CD4-positive, alpha-beta memory T cell (primary cell): Measurements from ENCODE around the gene INTS3. TPM values are rescaled to one million over a fixed set of nuclear protein-coding genes. Genes with fewer than 3 reads are reported as not detected.
A peak's percentile ranks its signal among the peaks of the same experiment; 100 is the strongest.

Source experiments
- CTCF ChIA-PET: fragments of 350-600 bp; sonication (Branson Sonifier 250); formaldehyde crosslinking; loops from one replicate; lab custom pipeline; 2021; ENCODE audit warnings: inconsistent platforms; ENCODE audit not compliant: partially characterized antibody; lab: Charles Lee
- POLR2A ChIA-PET: fragments of 350-600 bp; sonication (Branson Sonifier 250); formaldehyde crosslinking; loops from one replicate; lab custom pipeline; 2021; ENCODE audit not compliant: partially characterized antibody; lab: Charles Lee
- DNase-seq, 5 donors: peaks; one replicate each; pipeline versions ENCODE4 v3.0.0 to v3.0.0-alpha.2; 2020 to 2022; ENCODE audit warnings: mixed read lengths in 1 of 5
- H3K27ac ChIP-seq: one replicate; pipeline ENCODE4 v1.7.0; 2013; ENCODE audit warnings: low read depth, low read length
- H3K27me3 ChIP-seq: 2 replicates; pipeline ENCODE4 v1.7.0; 2013; ENCODE audit warnings: mild to moderate bottlenecking, low read length, moderate library complexity; ENCODE audit not compliant: insufficient read depth
- H3K36me3 ChIP-seq: 2 replicates; pipeline ENCODE4 v1.7.0; 2013; ENCODE audit warnings: mild to moderate bottlenecking, low read length, moderate library complexity; ENCODE audit not compliant: insufficient read depth
- H3K4me1 ChIP-seq: 2 replicates; pipeline ENCODE4 v1.7.0; 2013; ENCODE audit warnings: mild to moderate bottlenecking, low read length, moderate library complexity; ENCODE audit not compliant: insufficient read depth
- H3K4me3 ChIP-seq, 2 donors: one replicate each; pipeline ENCODE4 v1.7.0; 2013; ENCODE audit warnings: low read length in 2 of 2, mild to moderate bottlenecking in 1 of 2
- H3K9me3 ChIP-seq, 2 donors: one replicate each; pipeline ENCODE4 v1.7.0; 2013; ENCODE audit warnings: low read length in 2 of 2, control low read depth in 1 of 2; ENCODE audit not compliant: control insufficient read depth in 1 of 2
- H3K27ac Mint-ChIP-seq, 7 donors: one replicate each; pipeline ENCODE4 v1.8.0; 2020 to 2021; ENCODE audit warnings: mixed read lengths in 7 of 7, mild to moderate bottlenecking in 6 of 7, inconsistent platforms in 3 of 7, moderate library complexity in 3 of 7
- H3K27me3 Mint-ChIP-seq, 2 donors: one replicate each; pipeline ENCODE4 v1.8.0; 2020 to 2021; ENCODE audit warnings: mixed read lengths in 2 of 2
- H3K36me3 Mint-ChIP-seq, 2 donors: one replicate each; pipeline ENCODE4 v1.8.0; 2020 to 2021; ENCODE audit warnings: mixed read lengths in 2 of 2, inconsistent platforms in 1 of 2, mild to moderate bottlenecking in 1 of 2
- H3K4me1 Mint-ChIP-seq, 4 donors: one replicate each; pipeline ENCODE4 v1.8.0; 2020 to 2021; ENCODE audit warnings: mixed read lengths in 4 of 4, mild to moderate bottlenecking in 1 of 4
- H3K4me3 Mint-ChIP-seq, 8 donors: one replicate each; pipeline ENCODE4 v1.8.0; 2020 to 2021; ENCODE audit warnings: mixed read lengths in 8 of 8, mild to moderate bottlenecking in 7 of 8, moderate library complexity in 6 of 8, inconsistent platforms in 3 of 8
- H3K9me3 Mint-ChIP-seq, 8 donors: one replicate each; pipeline ENCODE4 v1.8.0; 2020 to 2021; ENCODE audit warnings: mixed read lengths in 8 of 8, mild to moderate bottlenecking in 5 of 8, inconsistent platforms in 3 of 8, moderate library complexity in 1 of 8
- intact Hi-C: fragments of 100-400 bp; cut with micrococcal nuclease; formaldehyde crosslinking; loops from one replicate; pipeline ENCODE4 v1.15.1; 2023
- polyA plus RNA-seq, 2 donors: library from polyadenylated mRNA; unstranded; fragments of 300-500 nt; fragmentation: Illumina TruSeq; gene quantifications; one replicate each; pipeline ENCODE4 v1.2.3, GENCODE V29; 2021
- total RNA-seq, 2 experiments: library from RNA; stranded (reverse); gene quantifications; one replicate each; pipeline ENCODE4 v1.2.3, GENCODE V29; 2021

Gene INTS3
- total and polyA plus RNA-seq, 4 experiments from 2014 or later = 8.1 to 53.0 (median 30.8) TPM

GRCh38 chr1:153774780-153775457 is 47.1 kb downstream of the INTS3 start, which contains the start of gene SLC27A3:
Gene SLC27A3 (plus strand): TSS chr1:153775407. CDS start chr1:153775498, 91 bp downstream.
- Mint-ChIP-seq H3K4me3 (peak within 1 kb of the TSS; percentile 81 to 88 (median 84)), H3K27me3 (no peaks in the 10 kb centered on the region), H3K36me3 (peaks cover 0 to 17% of the 10 kb centered on the region in 2 donors), H3K27ac (peak within 1 kb of the TSS; percentile 43 to 90 (median 68)), H3K9me3 (no peaks in the 10 kb centered on the region), H3K4me1 (peaks cover 12 to 31% (median 15%) of the 10 kb centered on the region in 4 donors)
- Histone ChIP-seq H3K27ac (peak within 1 kb of the TSS; percentile 47), H3K36me3 (no peaks in the 10 kb centered on the region), H3K4me1 (peaks cover 20% of the 10 kb centered on the region), H3K27me3 (no peaks in the 10 kb centered on the region), H3K9me3 (no peaks in the 10 kb centered on the region), H3K4me3 (peak within 1 kb of the TSS; percentile 47 to 71)
- DNase-seq = no peak
- ChIA-PET CTCF (interaction anchor here (0.7 to 2.2 kb wide), 4 partner anchors 98 to 212 kb away, joined by 3 to 7 read pairs (median 4); partner anchors contain the start of genes CREB3L4 and RAB13), POLR2A (interaction anchor here (0.8 to 3.1 kb wide), 17 partner anchors 9 to 216 kb away, joined by 3 to 26 read pairs (median 6); partner anchors contain the start of genes CHTOP, CREB3L4, CRTC2 and DENND4B)
- intact Hi-C loops = loop anchor here (1.0 kb wide), 1 partner anchor 8 kb away; no protein-coding TSS in a partner anchor

GRCh38 chr1:153775458-153776327 is 47.8 kb downstream of the INTS3 start:
- peak; percentile 53 to 69 (median 57) for DNase-seq
- Mint-ChIP-seq H3K36me3 (peaks cover 0 to 15% of the 10 kb centered on the region in 2 donors), H3K4me3 (peak overlapping the region; percentile 81 to 88 (median 84)), H3K9me3 (no peaks in the 10 kb centered on the region), H3K27ac (peak overlapping the region; percentile 22 to 90 (median 68)), H3K4me1 (peaks cover 12 to 31% (median 15%) of the 10 kb centered on the region in 4 donors), H3K27me3 (no peaks in the 10 kb centered on the region)
- Histone ChIP-seq H3K36me3 (no peaks in the 10 kb centered on the region), H3K9me3 (no peaks in the 10 kb centered on the region), H3K4me3 (peak overlapping the region; percentile 47 to 71), H3K27me3 (no peaks in the 10 kb centered on the region), H3K27ac (peak overlapping the region; percentile 47), H3K4me1 (peaks cover 20% of the 10 kb centered on the region)
- POLR2A ChIA-PET = interaction anchor here (0.7 to 3.1 kb wide), 19 partner anchors 8 to 215 kb away, joined by 3 to 26 read pairs (median 6); partner anchors contain the start of genes CHTOP, CREB3L4, CRTC2 and DENND4B
- intact Hi-C loops = loop anchor here (1.0 kb wide), 1 partner anchor 8 kb away; no protein-coding TSS in a partner anchor
- CTCF ChIA-PET = interaction anchor here (0.7 to 2.2 kb wide), 4 partner anchors 99 to 211 kb away, joined by 3 to 7 read pairs (median 4); partner anchors contain the start of genes CREB3L4 and RAB13

DNA sequence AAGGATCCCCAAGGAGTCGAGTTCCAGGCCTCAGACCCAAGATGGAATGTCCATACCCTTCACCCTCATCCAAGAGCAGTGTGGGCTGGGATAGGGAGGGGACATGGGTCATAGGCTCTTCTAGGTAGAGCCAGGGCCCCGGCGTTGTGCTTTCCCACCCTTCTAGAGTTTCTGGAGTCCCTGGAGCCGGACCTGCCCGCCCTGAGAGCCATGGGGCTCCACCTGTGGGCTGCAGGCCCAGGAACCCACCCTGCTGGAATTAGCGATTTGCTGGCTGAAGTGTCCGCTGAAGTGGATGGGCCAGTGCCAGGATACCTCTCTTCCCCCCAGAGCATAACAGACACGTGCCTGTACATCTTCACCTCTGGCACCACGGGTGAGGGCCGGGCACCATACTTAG is 48.5 kb downstream of the INTS3 start:
- DNase-seq = no peak
- no peaks in the 10 kb centered on the region for H3K9me3 Mint-ChIP-seq
- H3K27me3 Mint-ChIP-seq = no peaks in the 10 kb centered on the region
- intact Hi-C loops = no loop called here
- ChIA-PET POLR2A (interaction anchor here (0.7 to 3.1 kb wide), 11 partner anchors 7 to 215 kb away, joined by 3 to 26 read pairs (median 9); partner anchors contain the start of genes DENND4B, ILF2, JTB and RAB13), CTCF (interaction anchor here (2.2 kb wide), 1 partner anchor 210 kb away, joined by 7 read pairs; the partner anchor contains the start of gene RAB13)
- Histone ChIP-seq H3K36me3 (no peaks in the 10 kb centered on the region), H3K4me3 (peak overlapping the region in 1 of 2 donors; percentile 71), H3K4me1 (peaks cover 20% of the 10 kb centered on the region), H3K27me3 (no peaks in the 10 kb centered on the region), H3K9me3 (no peaks in the 10 kb centered on the region), H3K27ac (peak overlapping the region; percentile 47)
- peaks cover 0 to 11% of the 10 kb centered on the region in 2 donors for H3K36me3 Mint-ChIP-seq
- peak overlapping the region in 6 of 7 donors; percentile 3 to 77 (median 61) for H3K27ac Mint-ChIP-seq
- peaks cover 12 to 31% (median 15%) of the 10 kb centered on the region in 4 donors for H3K4me1 Mint-ChIP-seq
- H3K4me3 Mint-ChIP-seq = peak overlapping the region; percentile 40 to 88 (median 70)

DNA sequence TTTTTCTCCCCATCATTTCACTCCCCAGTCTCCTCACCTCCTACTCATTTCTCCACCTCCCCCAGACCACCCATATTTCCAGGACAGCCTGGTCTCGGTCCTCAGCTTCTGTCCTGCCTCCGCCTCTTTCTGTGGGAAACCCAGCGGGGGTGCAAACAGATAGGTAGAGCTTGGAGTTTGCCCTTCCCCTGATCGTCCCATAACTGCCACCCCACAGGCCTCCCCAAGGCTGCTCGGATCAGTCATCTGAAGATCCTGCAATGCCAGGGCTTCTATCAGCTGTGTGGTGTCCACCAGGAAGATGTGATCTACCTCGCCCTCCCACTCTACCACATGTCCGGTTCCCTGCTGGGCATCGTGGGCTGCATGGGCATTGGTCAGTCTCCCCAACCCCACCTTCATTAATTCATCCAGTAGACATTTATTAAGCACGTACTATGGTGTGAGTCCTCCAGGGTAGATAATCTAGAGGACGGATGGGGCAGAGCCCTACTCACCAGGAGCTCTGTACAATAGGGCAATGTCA is 49.1 kb downstream of the INTS3 start:
- Mint-ChIP-seq H3K4me3 (peak overlapping the region; percentile 7 to 73 (median 50)), H3K36me3 (peaks cover 0 to 11% of the 10 kb centered on the region in 2 donors), H3K27ac (peak overlapping the region in 5 of 7 donors; percentile 3 to 87 (median 57)), H3K27me3 (no peaks in the 10 kb centered on the region), H3K9me3 (no peaks in the 10 kb centered on the region), H3K4me1 (peaks cover 12 to 31% (median 15%) of the 10 kb centered on the region in 4 donors)
- ChIA-PET CTCF (interaction anchor here (2.2 kb wide), 1 partner anchor 210 kb away, joined by 7 read pairs; the partner anchor contains the start of gene RAB13), POLR2A (interaction anchor here (1.8 to 2.9 kb wide), 3 partner anchors 9 to 201 kb away, joined by 9 to 11 read pairs (median 10); partner anchors contain the start of genes ILF2 and JTB)
- H3K36me3 ChIP-seq = no peaks in the 10 kb centered on the region
- H3K27ac ChIP-seq = no peak overlapping the region
- DNase-seq = no peak
- H3K27me3 ChIP-seq = no peaks in the 10 kb centered on the region
- peaks cover 20% of the 10 kb centered on the region for H3K4me1 ChIP-seq
- intact Hi-C loops = no loop called here
- no peaks in the 10 kb centered on the region for H3K9me3 ChIP-seq
- H3K4me3 ChIP-seq = no peak overlapping the region

- Mint-ChIP-seq H3K9me3 (no peaks in the 10 kb centered on the region), H3K27me3 (no peaks in the 10 kb centered on the region), H3K4me1 (peaks cover 12 to 31% (median 16%) of the 10 kb centered on the region in 4 donors), H3K27ac (peak overlapping the region in 2 of 7 donors; percentile 22 to 42), H3K36me3 (peaks cover 0 to 7% of the 10 kb centered on the region in 2 donors), H3K4me3 (peak overlapping the region in 1 of 8 donors; percentile 17)
- intact Hi-C loops = no loop called here
- peaks cover 20% of the 10 kb centered on the region for H3K4me1 ChIP-seq
- no peak overlapping the region for H3K27ac ChIP-seq
- CTCF ChIA-PET = no interaction called here
- no peak for DNase-seq
- H3K36me3 ChIP-seq = no peaks in the 10 kb centered on the region
- POLR2A ChIA-PET = no interaction called here
- H3K27me3 ChIP-seq = no peaks in the 10 kb centered on the region
- no peaks in the 10 kb centered on the region for H3K9me3 ChIP-seq
- H3K4me3 ChIP-seq = no peak overlapping the region
Observed at GRCh38 chr1:153777648-153778047, 49.8 kb downstream of the INTS3 start.

- Histone ChIP-seq H3K9me3 (no peaks in the 10 kb centered on the region), H3K4me1 (peaks cover 26% of the 10 kb centered on the region), H3K27ac (no peak overlapping the region), H3K36me3 (no peaks in the 10 kb centered on the region), H3K27me3 (no peaks in the 10 kb centered on the region), H3K4me3 (no peak overlapping the region)
- intact Hi-C loops = no loop called here
- H3K4me3 Mint-ChIP-seq = peak overlapping the region in 1 of 8 donors; percentile 27
- no peak for DNase-seq
- H3K36me3 Mint-ChIP-seq = peaks cover 0 to 5% of the 10 kb centered on the region in 2 donors
- POLR2A ChIA-PET = no interaction called here
- H3K27ac Mint-ChIP-seq = peak overlapping the region in 3 of 7 donors; percentile 22 to 62 (median 22)
- H3K4me1 Mint-ChIP-seq = peaks cover 13 to 36% (median 18%) of the 10 kb centered on the region in 4 donors
- CTCF ChIA-PET = interaction anchor here (1.0 kb wide), 1 partner anchor 190 kb away, joined by 3 read pairs; no protein-coding TSS in a partner anchor
- no peaks in the 10 kb centered on the region for H3K9me3 Mint-ChIP-seq
- H3K27me3 Mint-ChIP-seq = no peaks in the 10 kb centered on the region
Observed at GRCh38 chr1:153778051-153778823, 50.4 kb downstream of the INTS3 start.
